H9 (cell line): Measurements from ENCODE around the gene ARMCX2. TPM values are rescaled to one million over a fixed set of nuclear protein-coding genes. Genes with fewer than 3 reads are reported as not detected.

Source experiments
- DNase-seq: peaks from one replicate; pipeline ENCODE4 v3.0.0-alpha.2; 2017
- H2AFZ ChIP-seq: one replicate; pipeline ENCODE4 v1.6.1; 2013; ENCODE audit warnings: mild to moderate bottlenecking, low read length, control low read depth, moderate library complexity
- H2AK5ac ChIP-seq: 2 replicates; pipeline ENCODE4 v1.6.1; 2013; ENCODE audit warnings: low read length, control low read depth, mixed read lengths; ENCODE audit not compliant: insufficient read length
- H2BK120ac ChIP-seq: one replicate; pipeline ENCODE4 v1.6.1; 2013; ENCODE audit warnings: low read depth, mild to moderate bottlenecking, low read length, control low read depth, inconsistent platforms; ENCODE audit not compliant: poor library complexity, severe bottlenecking
- H2BK12ac ChIP-seq: 2 replicates; pipeline ENCODE4 v1.6.1; 2013; ENCODE audit warnings: low read length, control low read depth, mixed read lengths, low read depth; ENCODE audit not compliant: insufficient read length
- H2BK15ac ChIP-seq: 2 replicates; pipeline ENCODE4 v1.6.1; 2013; ENCODE audit warnings: low read depth, low read length, control low read depth
- H2BK20ac ChIP-seq: one replicate; pipeline ENCODE4 v1.6.1; 2013; ENCODE audit warnings: low read depth, mild to moderate bottlenecking, low read length, control low read depth, inconsistent platforms; ENCODE audit not compliant: poor library complexity, severe bottlenecking
- H2BK5ac ChIP-seq: 2 replicates; pipeline ENCODE4 v1.6.1; 2013; ENCODE audit warnings: low read length, control low read depth, mixed read lengths; ENCODE audit not compliant: insufficient read length
- H3K14ac ChIP-seq: 2 replicates; pipeline ENCODE4 v1.6.1; 2013; ENCODE audit warnings: low read length, control low read depth; ENCODE audit not compliant: insufficient read depth
- H3K18ac ChIP-seq: 2 replicates; pipeline ENCODE4 v1.6.1; 2013; ENCODE audit warnings: low read depth, mild to moderate bottlenecking, mixed read lengths, low read length, control low read depth; ENCODE audit not compliant: insufficient read length
- H3K23ac ChIP-seq: 2 replicates; pipeline ENCODE4 v1.6.1; 2013; ENCODE audit warnings: low read length, control low read depth, mixed read lengths, low read depth; ENCODE audit not compliant: insufficient read length
- H3K23me2 ChIP-seq: 2 replicates; pipeline ENCODE4 v1.6.1; 2013; ENCODE audit warnings: low read depth, mild to moderate bottlenecking, mixed read lengths, low read length, control low read depth; ENCODE audit not compliant: insufficient read length, poor library complexity, severe bottlenecking
- H3K27ac ChIP-seq: 2 replicates; pipeline ENCODE4 v1.5.1; 2013; ENCODE audit warnings: low read length, control low read depth, mixed read lengths, low read depth; ENCODE audit not compliant: insufficient read length
- H3K27me3 ChIP-seq: 2 replicates; pipeline ENCODE4 v1.6.1; 2013; ENCODE audit warnings: low read length, control low read depth, inconsistent platforms; ENCODE audit not compliant: insufficient read depth
- H3K4ac ChIP-seq: 2 replicates; pipeline ENCODE4 v1.6.1; 2013; ENCODE audit warnings: low read depth, mild to moderate bottlenecking, control low read depth, inconsistent platforms, low read length, moderate library complexity
- H3K4me1 ChIP-seq: 2 replicates; pipeline ENCODE4 v1.6.1; 2013; ENCODE audit warnings: low read length, control low read depth, inconsistent platforms; ENCODE audit not compliant: insufficient read depth
- H3K4me2 ChIP-seq: 2 replicates; pipeline ENCODE4 v1.6.1; 2013; ENCODE audit warnings: low read length, control low read depth, mixed read lengths; ENCODE audit not compliant: insufficient read length, insufficient read depth
- H3K56ac ChIP-seq: 2 replicates; pipeline ENCODE4 v1.6.1; 2013; ENCODE audit warnings: low read depth, mild to moderate bottlenecking, mixed read lengths, low read length, control low read depth; ENCODE audit not compliant: insufficient read length
- H3K79me1 ChIP-seq: 2 replicates; pipeline ENCODE4 v1.6.1; 2013; ENCODE audit warnings: low read depth, mild to moderate bottlenecking, moderate library complexity, low read length, control low read depth, inconsistent platforms; ENCODE audit not compliant: insufficient read depth, poor library complexity, severe bottlenecking
- H3K79me2 ChIP-seq: 2 replicates; pipeline ENCODE4 v1.6.1; 2013; ENCODE audit warnings: low read length, control low read depth, inconsistent platforms; ENCODE audit not compliant: insufficient read depth
- H3K9ac ChIP-seq: 2 replicates; pipeline ENCODE4 v1.6.1; 2013; ENCODE audit warnings: low read length, control low read depth, mixed read lengths; ENCODE audit not compliant: insufficient read length; ENCODE audit errors: extremely low read depth
- H3K9me3 ChIP-seq: one replicate; pipeline ENCODE4 v1.6.1; 2013; ENCODE audit warnings: low read depth, low read length, inconsistent platforms; ENCODE audit not compliant: control insufficient read depth
- H3T11ph ChIP-seq: one replicate; pipeline ENCODE4 v1.6.1; 2013; ENCODE audit warnings: mild to moderate bottlenecking, low read length, control low read depth, inconsistent platforms
- H4K20me1 ChIP-seq: one replicate; pipeline ENCODE4 v1.6.1; 2013; ENCODE audit not compliant: control insufficient read depth, insufficient read length, insufficient read depth
- H4K5ac ChIP-seq: 2 replicates; pipeline ENCODE4 v1.6.1; 2013; ENCODE audit warnings: low read depth, mild to moderate bottlenecking, mixed read lengths, low read length, control low read depth; ENCODE audit not compliant: insufficient read length
- H4K8ac ChIP-seq: replicated peaks from 2 replicates; pipeline ENCODE4 v1.6.1; 2013; ENCODE audit warnings: low read length, control low read depth, mixed read lengths, low read depth; ENCODE audit not compliant: insufficient read length
- H4K91ac ChIP-seq: 2 replicates; pipeline ENCODE4 v1.6.1; 2013; ENCODE audit warnings: low read depth, mild to moderate bottlenecking, moderate library complexity, mixed read lengths, low read length, control low read depth; ENCODE audit not compliant: insufficient read length
- H3K27ac Mint-ChIP-seq, 3 experiments: 2 replicates in 2 of 3; 3 replicates in 1 of 3; pipeline ENCODE4 v1.8.0; 2020 to 2021; ENCODE audit warnings: mixed read lengths in 3 of 3, mild to moderate bottlenecking in 1 of 3, moderate library complexity in 1 of 3
- H3K27me3 Mint-ChIP-seq: 2 replicates; pipeline ENCODE4 v1.8.0; 2021; ENCODE audit warnings: low read depth, mild to moderate bottlenecking, moderate library complexity, mixed read lengths
- H3K36me3 Mint-ChIP-seq, 3 experiments: 2 replicates in 2 of 3; 3 replicates in 1 of 3; pipeline ENCODE4 v1.8.0; 2020 to 2021; ENCODE audit warnings: low read depth in 3 of 3, mixed read lengths in 3 of 3; ENCODE audit not compliant: insufficient read depth in 1 of 3
- H3K4me1 Mint-ChIP-seq, 2 experiments: 2 replicates each; pipeline ENCODE4 v1.8.0; 2020; ENCODE audit warnings: mixed read lengths in 2 of 2
- H3K4me3 Mint-ChIP-seq, 2 experiments: 2 replicates in 1 of 2; 3 replicates in 1 of 2; pipeline ENCODE4 v1.8.0; 2020 to 2021; ENCODE audit warnings: mild to moderate bottlenecking in 2 of 2, mixed read lengths in 2 of 2, moderate library complexity in 1 of 2
- H3K9me3 Mint-ChIP-seq, 2 experiments: 2 replicates in 1 of 2; 3 replicates in 1 of 2; pipeline ENCODE4 v1.8.0; 2020; ENCODE audit warnings: mild to moderate bottlenecking in 2 of 2, mixed read lengths in 2 of 2, moderate library complexity in 1 of 2
- total RNA-seq: library from RNA; stranded (reverse); gene quantifications from 2 replicates; pipeline ENCODE4 v1.2.1, GENCODE V29; 2021
- TF ChIP-seq, protein P1 (sequence below): fragments of 200-600 bp; sonication (generic); conservative IDR thresholded peaks from 3 replicates; pipeline ENCODE4 v1.8.0; 2021; ENCODE audit warnings: antibody characterized with exemption, mild to moderate bottlenecking

The ARMCX2 gene
- total RNA-seq, 1 experiment from 2014 or later, result 108 TPM

GRCh38 chrX:101619364-101619763 lies 40.3 kb downstream of the ARMCX2 start:
- no peak overlapping the region for H2BK120ac ChIP-seq
- H3K36me3 Mint-ChIP-seq, result peaks cover 14 to 16% (median 15%) of the 10 kb centered on the region in 3 experiments
- H3K4me3 Mint-ChIP-seq, result peak overlapping the region in 1 of 2 experiments; percentile 25; a peak in 2 of 5 replicates
- H2BK12ac ChIP-seq, result no peak overlapping the region
- no peak overlapping the region for H3K9ac ChIP-seq
- no peak overlapping the region for H2BK20ac ChIP-seq
- peaks cover 27 to 48% of the 10 kb centered on the region in 2 experiments for H3K4me1 Mint-ChIP-seq
- TF ChIP-seq, protein P1, sequence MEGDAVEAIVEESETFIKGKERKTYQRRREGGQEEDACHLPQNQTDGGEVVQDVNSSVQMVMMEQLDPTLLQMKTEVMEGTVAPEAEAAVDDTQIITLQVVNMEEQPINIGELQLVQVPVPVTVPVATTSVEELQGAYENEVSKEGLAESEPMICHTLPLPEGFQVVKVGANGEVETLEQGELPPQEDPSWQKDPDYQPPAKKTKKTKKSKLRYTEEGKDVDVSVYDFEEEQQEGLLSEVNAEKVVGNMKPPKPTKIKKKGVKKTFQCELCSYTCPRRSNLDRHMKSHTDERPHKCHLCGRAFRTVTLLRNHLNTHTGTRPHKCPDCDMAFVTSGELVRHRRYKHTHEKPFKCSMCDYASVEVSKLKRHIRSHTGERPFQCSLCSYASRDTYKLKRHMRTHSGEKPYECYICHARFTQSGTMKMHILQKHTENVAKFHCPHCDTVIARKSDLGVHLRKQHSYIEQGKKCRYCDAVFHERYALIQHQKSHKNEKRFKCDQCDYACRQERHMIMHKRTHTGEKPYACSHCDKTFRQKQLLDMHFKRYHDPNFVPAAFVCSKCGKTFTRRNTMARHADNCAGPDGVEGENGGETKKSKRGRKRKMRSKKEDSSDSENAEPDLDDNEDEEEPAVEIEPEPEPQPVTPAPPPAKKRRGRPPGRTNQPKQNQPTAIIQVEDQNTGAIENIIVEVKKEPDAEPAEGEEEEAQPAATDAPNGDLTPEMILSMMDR, result no peak
- no peaks in the 10 kb centered on the region for H4K20me1 ChIP-seq
- no peak overlapping the region for H3K4ac ChIP-seq
- no peak overlapping the region for H3K23ac ChIP-seq
- no peak overlapping the region for H3K18ac ChIP-seq
- no peak overlapping the region for H2BK15ac ChIP-seq
- no peak overlapping the region for H3K14ac ChIP-seq
- H2BK5ac ChIP-seq, result no peak overlapping the region
- peak; percentile 67 for DNase-seq
- H3K56ac ChIP-seq, result no peak overlapping the region
- H2AK5ac ChIP-seq, result no peak overlapping the region
- no peaks in the 10 kb centered on the region for H3K27me3 ChIP-seq
- H3K4me2 ChIP-seq, result no peak overlapping the region
- H3K9me3 ChIP-seq, result peaks cover 18% of the 10 kb centered on the region
- H3K79me2 ChIP-seq, result no peaks in the 10 kb centered on the region
- H3K4me1 ChIP-seq, result no peaks in the 10 kb centered on the region
- no peak overlapping the region for H4K8ac ChIP-seq
- no peaks in the 10 kb centered on the region; the same call in 1 of the 2 replicates for H3K27me3 Mint-ChIP-seq
- H3K23me2 ChIP-seq, result peaks cover 8% of the 10 kb centered on the region
- H4K91ac ChIP-seq, result no peak overlapping the region
- H3K27ac Mint-ChIP-seq, result no peak overlapping the region; a peak in 1 of 7 replicates
- no peak overlapping the region for H3K27ac ChIP-seq
- H2AFZ ChIP-seq, result no peak overlapping the region
- no peak overlapping the region for H4K5ac ChIP-seq
- H3K79me1 ChIP-seq, result no peaks in the 10 kb centered on the region
- H3T11ph ChIP-seq, result no peak overlapping the region
- peaks cover 64 to 76% of the 10 kb centered on the region in 2 experiments for H3K9me3 Mint-ChIP-seq
